ENCODE measurements around the gene P2RX1. TPM values are rescaled to one million over a fixed set of nuclear protein-coding genes. Genes with fewer than 3 reads are reported as not detected.

Gene P2RX1
- total RNA-seq = 31.6 TPM

- H3K9me3 ChIP-seq (ENCODE audit: low read depth, low read length) = no peaks in the 10 kb centered on the region
- no peaks in the 10 kb centered on the region for H3K27me3 ChIP-seq (ENCODE audit: insufficient read depth, low read length)
- H3K4me3 ChIP-seq (ENCODE audit: low read length) = peak within 1 kb of the TSS; percentile 56
- H3K4me1 ChIP-seq (ENCODE audit: insufficient read depth, low read length) = peaks cover 66% of the 10 kb centered on the region
Measured at GRCh38 chr17:3915995-3916696, at the start of gene P2RX1. Gene P2RX1 (minus strand): TSS chr17:3916465. CDS start chr17:3916225, 240 bp downstream.

GRCh38 chr17:3965118-3965800, 49.0 kb upstream of the P2RX1 start:
- Histone ChIP-seq H3K4me3 (ENCODE audit: low read length) (peak overlapping the region; percentile 77), H3K9me3 (ENCODE audit: low read depth, low read length) (no peaks in the 10 kb centered on the region), H3K4me1 (ENCODE audit: insufficient read depth, low read length) (peaks cover 66% of the 10 kb centered on the region), H3K27me3 (ENCODE audit: insufficient read depth, low read length) (no peaks in the 10 kb centered on the region)

DNA sequence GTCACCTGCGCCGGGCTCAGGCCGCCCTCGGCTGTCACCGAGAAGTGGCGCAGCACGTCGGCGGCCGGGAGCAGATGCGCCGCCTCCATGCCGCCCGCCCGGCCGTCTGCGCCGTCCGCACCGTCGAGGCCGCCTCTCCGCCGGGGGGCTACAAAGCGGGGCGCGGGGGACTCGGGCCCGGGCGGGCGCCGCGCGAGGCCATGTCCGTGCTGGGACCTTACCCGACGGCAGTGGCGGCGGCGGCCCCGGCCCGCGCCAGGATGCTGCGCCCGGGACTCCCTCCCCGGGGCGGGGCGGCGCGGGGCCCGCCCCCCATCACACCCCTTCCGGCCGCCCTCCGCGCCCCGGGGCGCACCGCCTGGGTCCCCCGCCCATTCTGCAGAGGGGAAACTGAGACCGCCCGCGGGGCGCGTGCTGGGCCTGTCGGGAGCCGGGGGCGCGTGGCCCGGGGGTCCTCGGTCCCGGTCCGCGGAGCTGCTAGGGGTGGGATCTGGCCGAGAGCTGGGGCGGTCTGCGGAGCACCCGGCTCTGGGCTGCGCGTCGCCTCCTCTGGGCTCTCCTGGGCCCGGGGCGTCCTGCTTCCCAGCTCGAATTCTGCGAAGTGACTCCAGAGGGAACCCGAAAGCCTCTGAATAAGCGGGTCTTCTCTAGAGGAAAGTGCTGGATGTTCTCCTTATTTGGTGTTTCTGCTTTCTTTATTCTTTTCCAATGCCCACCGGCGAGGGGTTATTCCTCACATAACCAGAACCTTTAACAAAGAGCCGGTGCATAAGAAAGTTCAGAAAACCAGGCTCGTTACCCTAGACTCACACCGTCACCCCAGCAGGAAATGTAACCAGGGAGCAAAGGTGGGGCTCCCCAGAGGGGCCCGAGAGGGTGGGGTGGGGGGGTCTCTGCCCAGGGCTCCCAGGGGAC, 48.2 kb upstream of the P2RX1 start, which contains the start of gene ATP2A3:
Gene ATP2A3 (minus strand): TSS at position 235 of the 915 bp plus-strand sequence. CDS start 146 bp downstream, at position 89.
- Histone ChIP-seq H3K27me3 (ENCODE audit: insufficient read depth, low read length) (no peaks in the 10 kb centered on the region), H3K4me3 (ENCODE audit: low read length) (peak within 1 kb of the TSS; percentile 77), H3K4me1 (ENCODE audit: insufficient read depth, low read length) (peaks cover 74% of the 10 kb centered on the region), H3K9me3 (ENCODE audit: low read depth, low read length) (no peaks in the 10 kb centered on the region)

GRCh38 chr17:3963237-3964201, 47.3 kb upstream of the P2RX1 start:
- Histone ChIP-seq H3K4me1 (ENCODE audit: insufficient read depth, low read length) (peaks cover 80% of the 10 kb centered on the region), H3K9me3 (ENCODE audit: low read depth, low read length) (no peaks in the 10 kb centered on the region), H3K27me3 (ENCODE audit: insufficient read depth, low read length) (no peaks in the 10 kb centered on the region), H3K4me3 (ENCODE audit: low read length) (peak overlapping the region; percentile 77)

DNA sequence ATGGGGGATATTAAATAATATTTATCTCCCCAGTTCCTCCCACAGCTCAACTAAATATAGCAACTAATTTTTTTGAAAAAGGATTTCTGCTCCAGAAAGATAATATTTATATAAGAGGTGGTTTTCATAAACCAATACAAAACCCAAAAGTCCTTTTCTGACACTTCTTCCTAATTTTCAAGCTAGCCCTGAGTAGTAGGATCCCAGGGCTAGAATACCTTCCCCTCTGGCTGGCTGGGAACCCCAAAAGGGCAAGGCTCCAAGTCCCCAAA, 46.6 kb upstream of the P2RX1 start:
- H3K9me3 ChIP-seq (ENCODE audit: low read depth, low read length) = no peaks in the 10 kb centered on the region
- H3K4me3 ChIP-seq (ENCODE audit: low read length) = peak overlapping the region; percentile 77
- no peaks in the 10 kb centered on the region for H3K27me3 ChIP-seq (ENCODE audit: insufficient read depth, low read length)
- peaks cover 78% of the 10 kb centered on the region for H3K4me1 ChIP-seq (ENCODE audit: insufficient read depth, low read length)

GRCh38 chr17:3962217-3962964, 46.1 kb upstream of the P2RX1 start:
- peak overlapping the region; percentile 77 for H3K4me3 ChIP-seq (ENCODE audit: low read length)
- no peaks in the 10 kb centered on the region for H3K9me3 ChIP-seq (ENCODE audit: low read depth, low read length)
- peaks cover 75% of the 10 kb centered on the region for H3K4me1 ChIP-seq (ENCODE audit: insufficient read depth, low read length)
- no peaks in the 10 kb centered on the region for H3K27me3 ChIP-seq (ENCODE audit: insufficient read depth, low read length)

GRCh38 chr17:3961564-3962047, 45.3 kb upstream of the P2RX1 start:
- Histone ChIP-seq H3K4me1 (ENCODE audit: insufficient read depth, low read length) (peaks cover 72% of the 10 kb centered on the region), H3K27me3 (ENCODE audit: insufficient read depth, low read length) (no peaks in the 10 kb centered on the region), H3K4me3 (ENCODE audit: low read length) (peak overlapping the region; percentile 4), H3K9me3 (ENCODE audit: low read depth, low read length) (no peaks in the 10 kb centered on the region)

- Histone ChIP-seq H3K4me3 (ENCODE audit: low read length) (no peak overlapping the region), H3K27me3 (ENCODE audit: insufficient read depth, low read length) (no peaks in the 10 kb centered on the region), H3K4me1 (ENCODE audit: insufficient read depth, low read length) (peaks cover 66% of the 10 kb centered on the region), H3K9me3 (ENCODE audit: low read depth, low read length) (no peaks in the 10 kb centered on the region)
Measured at GRCh38 chr17:3960764-3961163, 44.5 kb upstream of the P2RX1 start.

GRCh38 chr17:3959921-3960601, 43.8 kb upstream of the P2RX1 start:
- Histone ChIP-seq H3K9me3 (ENCODE audit: low read depth, low read length) (no peaks in the 10 kb centered on the region), H3K4me1 (ENCODE audit: insufficient read depth, low read length) (peaks cover 59% of the 10 kb centered on the region), H3K4me3 (ENCODE audit: low read length) (no peak overlapping the region), H3K27me3 (ENCODE audit: insufficient read depth, low read length) (no peaks in the 10 kb centered on the region)

DNA sequence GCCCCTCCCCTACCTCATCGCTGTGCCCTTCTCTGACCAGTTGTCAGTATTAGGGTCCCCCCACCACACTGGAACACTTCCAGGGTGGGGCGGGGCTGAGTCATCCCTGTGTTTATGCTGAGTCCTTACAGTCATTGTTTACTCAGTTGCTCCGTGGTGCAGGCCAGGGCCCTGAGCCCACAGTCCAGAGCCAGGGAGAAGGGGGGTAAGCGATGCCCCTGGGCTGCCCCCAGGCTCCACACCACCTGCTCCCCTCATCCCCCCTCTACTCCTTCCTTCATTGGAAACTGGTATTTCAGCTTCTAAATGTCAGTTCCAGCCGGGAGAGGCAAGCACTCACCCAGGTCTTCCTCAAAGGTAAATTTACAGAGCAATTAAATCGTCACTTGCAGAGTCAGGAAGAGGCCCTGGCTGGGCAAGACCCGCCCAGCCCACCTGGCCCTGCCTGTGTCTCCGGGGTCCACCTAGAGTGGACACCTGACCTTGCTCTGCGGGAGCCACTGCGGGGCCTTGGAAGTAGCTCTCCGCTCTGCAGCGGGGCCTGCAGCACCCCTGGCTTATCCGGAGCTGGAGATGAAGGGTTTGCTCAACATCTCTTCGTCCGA, 43.1 kb upstream of the P2RX1 start:
- no peaks in the 10 kb centered on the region for H3K9me3 ChIP-seq (ENCODE audit: low read depth, low read length)
- H3K4me1 ChIP-seq (ENCODE audit: insufficient read depth, low read length) = peaks cover 58% of the 10 kb centered on the region
- H3K27me3 ChIP-seq (ENCODE audit: insufficient read depth, low read length) = no peaks in the 10 kb centered on the region
- H3K4me3 ChIP-seq (ENCODE audit: low read length) = no peak overlapping the region

- Histone ChIP-seq H3K4me3 (ENCODE audit: low read length) (no peak overlapping the region), H3K27me3 (ENCODE audit: insufficient read depth, low read length) (no peaks in the 10 kb centered on the region), H3K4me1 (ENCODE audit: insufficient read depth, low read length) (peaks cover 52% of the 10 kb centered on the region), H3K9me3 (ENCODE audit: low read depth, low read length) (no peaks in the 10 kb centered on the region)
Measured at GRCh38 chr17:3957735-3958599, 41.7 kb upstream of the P2RX1 start.

- Histone ChIP-seq H3K4me3 (ENCODE audit: low read length) (no peak overlapping the region), H3K27me3 (ENCODE audit: insufficient read depth, low read length) (no peaks in the 10 kb centered on the region), H3K4me1 (ENCODE audit: insufficient read depth, low read length) (peaks cover 42% of the 10 kb centered on the region), H3K9me3 (ENCODE audit: low read depth, low read length) (no peaks in the 10 kb centered on the region)
Measured at GRCh38 chr17:3956983-3957382, 40.7 kb upstream of the P2RX1 start.
